Measurements from ENCODE around the gene TMC5.

GRCh38 chr16:19430345-19430744 is 12.7 kb downstream of the TMC5 start:
- no peak for TF ChIP-seq CTCF (IDR thresholded peaks at IDR 0.05; ENCODE audit: insufficient read depth, low read length, poor library complexity, severe bottlenecking)
- TF ChIP-seq EZH2phosphoT487 (conservative IDR thresholded peaks at IDR 0.05; ENCODE audit: low read length) = no peak

All from SU-DHL-6 (cell line).